ENCODE measurements around the gene SLC51B.
A peak's percentile ranks its signal among the peaks of the same experiment; 100 is the strongest.
"Not testable (repeated sequence)": the region's sequence is repeated elsewhere in the genome, so short reads cannot be mapped to it uniquely, and the experiment has no call there.

The SLC51B gene

GRCh38 chr15:65067317-65067644, 22.1 kb downstream of the SLC51B start:
- DNase-seq: no peak

- peak in 1 of 3 experiments; percentile 21 for DNase-seq
These were observed 22.6 kb downstream of the SLC51B start, which contains the start of gene RASL12 for GRCh38 chr15:65067645-65068402. TSS of gene RASL12 (minus strand) at chr15:65067991. CDS start at chr15:65067835, 156 bp downstream.

- no peak for DNase-seq
These were observed 23.2 kb downstream of the SLC51B start for GRCh38 chr15:65068403-65068788.

- no peak for DNase-seq
These were observed 24.0 kb downstream of the SLC51B start for GRCh38 chr15:65069179-65069578.

- DNase-seq: no peak
These were observed 24.8 kb downstream of the SLC51B start for GRCh38 chr15:65069779-65070546.

- DNase-seq: no peak
These were observed 26.2 kb downstream of the SLC51B start for GRCh38 chr15:65071381-65071811.

GRCh38 chr15:65072027-65072426, 26.8 kb downstream of the SLC51B start:
- DNase-seq: no peak

GRCh38 chr15:65072617-65073016, 27.4 kb downstream of the SLC51B start:
- DNase-seq: no peak

- DNase-seq: not testable (repeated sequence)
These were observed 29.8 kb downstream of the SLC51B start for GRCh38 chr15:65074946-65075345.

GRCh38 chr15:65075607-65076395, 30.6 kb downstream of the SLC51B start:
- not testable (repeated sequence) for DNase-seq

GRCh38 chr15:65076486-65077290, 31.5 kb downstream of the SLC51B start, which contains the start of gene KBTBD13:
TSS of gene KBTBD13 (plus strand) at chr15:65076746. CDS start at chr15:65076816, 70 bp downstream.
- DNase-seq: no peak

GRCh38 chr15:65077291-65077980, 32.2 kb downstream of the SLC51B start:
- DNase-seq: no peak

GRCh38 chr15:65077981-65078352, 32.8 kb downstream of the SLC51B start:
- no peak for DNase-seq

- no peak for DNase-seq
These were observed 34.4 kb downstream of the SLC51B start for GRCh38 chr15:65079580-65079979.

- no peak for DNase-seq
These were observed 36.1 kb downstream of the SLC51B start for GRCh38 chr15:65081270-65081669.

- no peak for DNase-seq
These were observed 36.6 kb downstream of the SLC51B start for GRCh38 chr15:65081758-65082157.

GRCh38 chr15:65082303-65082953, 37.2 kb downstream of the SLC51B start:
- DNase-seq: peak in 2 of 3 experiments; percentile 6 to 27

- peak in 2 of 3 experiments; percentile 25 to 74 for DNase-seq
These were observed 38.1 kb downstream of the SLC51B start for GRCh38 chr15:65083262-65083701.

GRCh38 chr15:65084500-65085206, 39.5 kb downstream of the SLC51B start:
- DNase-seq: no peak

GRCh38 chr15:65085207-65085753, 40.1 kb downstream of the SLC51B start:
- DNase-seq: no peak

All from NCI-H1417 (cell line).